ENCODE data around the gene MACROD2. TPM values are rescaled to one million over a fixed set of nuclear protein-coding genes. Genes with fewer than 3 reads are reported as not detected.

The MACROD2 gene
- total and polyA plus RNA-seq, 2 donors (not counting 1 experiment from before 2014, with no cell fraction given): 5.3 to 6.7 TPM

DNA sequence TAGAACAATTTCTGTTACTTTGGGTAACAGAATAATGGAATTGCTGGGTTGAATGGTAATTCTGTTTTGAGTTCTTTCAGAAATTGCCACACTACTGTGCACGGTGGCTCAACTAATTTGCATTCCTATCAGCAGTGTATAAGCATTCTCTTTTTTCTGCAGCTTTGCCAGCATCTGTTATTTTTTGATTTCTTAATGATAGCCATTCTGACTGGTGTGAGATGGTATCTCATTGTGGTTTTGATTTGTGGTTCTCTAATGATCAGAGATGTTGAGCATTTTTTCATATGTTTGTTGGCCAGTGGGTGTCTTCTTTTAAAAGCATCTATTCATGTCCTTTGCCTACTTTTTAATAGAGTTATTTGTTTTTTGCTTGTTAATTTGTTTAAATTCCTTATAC, 1731.1 kb downstream of the MACROD2 start:
- Histone ChIP-seq H4K20me1 (ENCODE audit: control insufficient read depth, insufficient read depth, low read length, poor library complexity, severe bottlenecking) (no peaks in the 10 kb centered on the region), H3K27ac (ENCODE audit: low read length in 2 of 2) (no peak overlapping the region), H3K4me3 (ENCODE audit: control extremely low read depth in 1 of 5, extremely low read depth in 1 of 5, insufficient read depth in 1 of 5, low read depth in 2 of 5, low read length in 4 of 5) (no peak overlapping the region), H3K27me3 (replicated peaks in 1 of 4; ENCODE audit: control extremely low read depth in 1 of 4, control insufficient read depth in 3 of 4, insufficient read depth in 4 of 4, low read length in 3 of 4) (no peaks in the 10 kb centered on the region), H3K4me2 (replicated peaks; ENCODE audit: low read depth, low read length, poor library complexity, severe bottlenecking) (no peak overlapping the region), H3K36me3 (replicated peaks in 1 of 2; ENCODE audit: control extremely low read depth in 1 of 2, control insufficient read depth in 1 of 2, extremely low read depth in 1 of 2, insufficient read depth in 2 of 2, low read length in 1 of 2) (no peaks in the 10 kb centered on the region), H3K4me1 (ENCODE audit: control insufficient read depth in 2 of 2, insufficient read depth in 2 of 2, low read length in 2 of 2) (no peaks in the 10 kb centered on the region), H3K9me3 (ENCODE audit: control extremely low read depth in 1 of 3, control insufficient read depth in 2 of 3, insufficient read depth in 1 of 3, low read length in 2 of 3) (peaks cover 0 to 4% (median 1%) of the 10 kb centered on the region in 3 donors), H2AFZ (ENCODE audit: insufficient read depth, low read depth, low read length, poor library complexity, severe bottlenecking) (no peak overlapping the region), H3K9ac (ENCODE audit: low read length) (no peak overlapping the region), H3K79me2 (ENCODE audit: control insufficient read depth, insufficient read depth, low read length) (no peaks in the 10 kb centered on the region)
- DNase-seq (no peak), ATAC-seq (ENCODE audit: low read depth) (no peak)
- intact Hi-C loops (cut with micrococcal nuclease): no loop called here
- POLR2A ChIA-PET: no interaction called here
- TF ChIP-seq, protein P1, sequence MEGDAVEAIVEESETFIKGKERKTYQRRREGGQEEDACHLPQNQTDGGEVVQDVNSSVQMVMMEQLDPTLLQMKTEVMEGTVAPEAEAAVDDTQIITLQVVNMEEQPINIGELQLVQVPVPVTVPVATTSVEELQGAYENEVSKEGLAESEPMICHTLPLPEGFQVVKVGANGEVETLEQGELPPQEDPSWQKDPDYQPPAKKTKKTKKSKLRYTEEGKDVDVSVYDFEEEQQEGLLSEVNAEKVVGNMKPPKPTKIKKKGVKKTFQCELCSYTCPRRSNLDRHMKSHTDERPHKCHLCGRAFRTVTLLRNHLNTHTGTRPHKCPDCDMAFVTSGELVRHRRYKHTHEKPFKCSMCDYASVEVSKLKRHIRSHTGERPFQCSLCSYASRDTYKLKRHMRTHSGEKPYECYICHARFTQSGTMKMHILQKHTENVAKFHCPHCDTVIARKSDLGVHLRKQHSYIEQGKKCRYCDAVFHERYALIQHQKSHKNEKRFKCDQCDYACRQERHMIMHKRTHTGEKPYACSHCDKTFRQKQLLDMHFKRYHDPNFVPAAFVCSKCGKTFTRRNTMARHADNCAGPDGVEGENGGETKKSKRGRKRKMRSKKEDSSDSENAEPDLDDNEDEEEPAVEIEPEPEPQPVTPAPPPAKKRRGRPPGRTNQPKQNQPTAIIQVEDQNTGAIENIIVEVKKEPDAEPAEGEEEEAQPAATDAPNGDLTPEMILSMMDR (IDR thresholded peaks at IDR 0.05): no peak
- TF ChIP-seq EZH2 (IDR thresholded peaks at IDR 0.05; ENCODE audit: borderline replicate concordance, insufficient read depth, low read depth, low read length, poor library complexity, severe bottlenecking): no peak
- no CpG with 5 or more reads among the region's 1 CpG for WGBS (ENCODE audit: insufficient coverage)
- CTCF ChIA-PET: no interaction called here
- Mint-ChIP-seq H3K4me3 (no peak overlapping the region), H3K9me3 (ENCODE audit: insufficient read depth) (no peaks in the 10 kb centered on the region), H3K27ac (no peak overlapping the region), H3K4me1 (no peaks in the 10 kb centered on the region), H3K27me3 (no peaks in the 10 kb centered on the region)

DNA sequence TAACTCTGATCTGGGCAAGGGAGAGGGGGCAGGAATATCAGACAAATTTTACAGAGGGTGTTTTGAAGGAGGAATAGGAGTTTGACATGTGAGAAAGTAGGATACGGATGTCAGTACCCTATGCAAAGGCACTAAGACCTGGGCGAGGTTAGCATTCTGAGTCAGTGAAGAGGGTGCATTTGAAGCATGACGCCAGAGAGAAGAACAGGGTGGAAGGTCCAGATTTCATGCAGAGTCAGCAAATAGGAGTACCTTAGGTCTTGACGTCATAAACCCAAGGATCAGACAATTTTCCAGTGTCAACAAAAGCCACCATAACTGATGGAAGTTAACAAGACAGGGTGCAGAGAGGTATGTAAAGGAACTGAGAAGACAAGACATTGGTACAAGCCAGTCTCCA, 1738.7 kb downstream of the MACROD2 start:
- no peaks in the 10 kb centered on the region for H3K4me1 Mint-ChIP-seq
- CTCF ChIA-PET: no interaction called here
- TF ChIP-seq EZH2 (IDR thresholded peaks at IDR 0.05; ENCODE audit: borderline replicate concordance, insufficient read depth, low read depth, low read length, poor library complexity, severe bottlenecking): no peak
- TF ChIP-seq, protein P1 (IDR thresholded peaks at IDR 0.05): no peak
- H3K36me3 ChIP-seq (replicated peaks in 1 of 2; ENCODE audit: control extremely low read depth in 1 of 2, control insufficient read depth in 1 of 2, extremely low read depth in 1 of 2, insufficient read depth in 2 of 2, low read length in 1 of 2): no peaks in the 10 kb centered on the region
- WGBS (ENCODE audit: insufficient coverage): 100% methylated on average over 2 of the region's 4 CpGs
- no peak overlapping the region for H3K4me2 ChIP-seq (replicated peaks; ENCODE audit: low read depth, low read length, poor library complexity, severe bottlenecking)
- H3K27me3 Mint-ChIP-seq: peaks cover 9% of the 10 kb centered on the region
- no peak overlapping the region for H3K4me3 Mint-ChIP-seq
- intact Hi-C loops (cut with micrococcal nuclease): no loop called here
- no peak overlapping the region for H3K27ac ChIP-seq (ENCODE audit: low read length in 2 of 2)
- no peak overlapping the region for H2AFZ ChIP-seq (ENCODE audit: insufficient read depth, low read depth, low read length, poor library complexity, severe bottlenecking)
- H3K9me3 ChIP-seq (ENCODE audit: control extremely low read depth in 1 of 3, control insufficient read depth in 2 of 3, insufficient read depth in 1 of 3, low read length in 2 of 3): peaks cover 0 to 1% (median 0%) of the 10 kb centered on the region in 3 donors
- ATAC-seq (ENCODE audit: low read depth): no peak
- DNase-seq: no peak
- H3K79me2 ChIP-seq (ENCODE audit: control insufficient read depth, insufficient read depth, low read length): no peaks in the 10 kb centered on the region
- peaks cover 0 to 2% (median 0%) of the 10 kb centered on the region in 4 experiments for H3K27me3 ChIP-seq (replicated peaks in 1 of 4; ENCODE audit: control extremely low read depth in 1 of 4, control insufficient read depth in 3 of 4, insufficient read depth in 4 of 4, low read length in 3 of 4)
- POLR2A ChIA-PET: no interaction called here
- no peak overlapping the region for H3K4me3 ChIP-seq (ENCODE audit: control extremely low read depth in 1 of 5, extremely low read depth in 1 of 5, insufficient read depth in 1 of 5, low read depth in 2 of 5, low read length in 4 of 5)
- peaks cover 3% of the 10 kb centered on the region for H3K9me3 Mint-ChIP-seq (ENCODE audit: insufficient read depth)
- H3K9ac ChIP-seq (ENCODE audit: low read length): no peak overlapping the region
- no peaks in the 10 kb centered on the region for H3K4me1 ChIP-seq (ENCODE audit: control insufficient read depth in 2 of 2, insufficient read depth in 2 of 2, low read length in 2 of 2)
- H3K27ac Mint-ChIP-seq: no peak overlapping the region
- H4K20me1 ChIP-seq (ENCODE audit: control insufficient read depth, insufficient read depth, low read length, poor library complexity, severe bottlenecking): no peaks in the 10 kb centered on the region
